ENCODE measurements around the gene FBRSL1. TPM values are rescaled to one million over a fixed set of nuclear protein-coding genes. Genes with fewer than 3 reads are reported as not detected.

Gene FBRSL1
- total RNA-seq, 4 donors from 2014 or later, result 2.4 to 8.5 (median 5.0) TPM

GRCh38 chr12:132560614-132561426 lies 70.9 kb downstream of the FBRSL1 start:
- TF ChIP-seq CTCF (IDR thresholded peaks at IDR 0.05; ENCODE audit: low read depth), result no peak

Other genes with a start within 250 kb of the FBRSL1 start
- gene GALNT9, start 160.6 kb upstream of the FBRSL1 start, total RNA-seq, result not detected
- 1 to 10 TPM in 1 of 4 donors, not detected in 3; 2.1 TPM for gene LRCOL1, start 120.4 kb downstream of the FBRSL1 start, total RNA-seq
- gene P2RX2, start 128.6 kb downstream of the FBRSL1 start, total RNA-seq, result not detected
- gene POLE, start 197.2 kb downstream of the FBRSL1 start, total RNA-seq, result 10 to 100 TPM; 28.2 to 98.5 (median 30.0) TPM
- gene PXMP2, start 197.4 kb downstream of the FBRSL1 start, total RNA-seq, result 10 to 100 TPM; 22.8 to 87.0 (median 40.3) TPM
- gene PGAM5, start 220.7 kb downstream of the FBRSL1 start, total RNA-seq, result 10 to 100 TPM in 2 of 4 donors, 1 to 10 TPM in 2; 7.3 to 12.1 (median 10.6) TPM

All from subcutaneous adipose tissue (tissue), 4 donors.